NB4 (cell line): Measurements from ENCODE around the gene ROBO4.

Experiments
- MAX ChIP-seq: IDR thresholded peaks from 2 replicates; pipeline ENCODE4 v1.6.1; 2011; ENCODE audit warnings: low read depth, low read length
- MYC ChIP-seq: IDR thresholded peaks from 2 replicates; pipeline ENCODE4 v1.6.1; 2011; ENCODE audit warnings: low read depth, low read length
- TF ChIP-seq, protein P1 (sequence below): IDR thresholded peaks from one replicate; pipeline ENCODE4 v1.5.1; 2012; ENCODE audit warnings: low read depth, low read length

- TF ChIP-seq, protein P1, sequence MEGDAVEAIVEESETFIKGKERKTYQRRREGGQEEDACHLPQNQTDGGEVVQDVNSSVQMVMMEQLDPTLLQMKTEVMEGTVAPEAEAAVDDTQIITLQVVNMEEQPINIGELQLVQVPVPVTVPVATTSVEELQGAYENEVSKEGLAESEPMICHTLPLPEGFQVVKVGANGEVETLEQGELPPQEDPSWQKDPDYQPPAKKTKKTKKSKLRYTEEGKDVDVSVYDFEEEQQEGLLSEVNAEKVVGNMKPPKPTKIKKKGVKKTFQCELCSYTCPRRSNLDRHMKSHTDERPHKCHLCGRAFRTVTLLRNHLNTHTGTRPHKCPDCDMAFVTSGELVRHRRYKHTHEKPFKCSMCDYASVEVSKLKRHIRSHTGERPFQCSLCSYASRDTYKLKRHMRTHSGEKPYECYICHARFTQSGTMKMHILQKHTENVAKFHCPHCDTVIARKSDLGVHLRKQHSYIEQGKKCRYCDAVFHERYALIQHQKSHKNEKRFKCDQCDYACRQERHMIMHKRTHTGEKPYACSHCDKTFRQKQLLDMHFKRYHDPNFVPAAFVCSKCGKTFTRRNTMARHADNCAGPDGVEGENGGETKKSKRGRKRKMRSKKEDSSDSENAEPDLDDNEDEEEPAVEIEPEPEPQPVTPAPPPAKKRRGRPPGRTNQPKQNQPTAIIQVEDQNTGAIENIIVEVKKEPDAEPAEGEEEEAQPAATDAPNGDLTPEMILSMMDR, result no peak
- no peak for TF ChIP-seq MAX
- no peak for TF ChIP-seq MYC
These were observed 27.7 kb downstream of the ROBO4 start for GRCh38 chr11:124869856-124870387.
